ENCODE measurements around the gene ATP9B.

The ATP9B gene

GRCh38 chr18:79121746-79122474 is 52.7 kb downstream of the ATP9B start:
- DNase-seq (ENCODE audit: low read depth in 1 of 2, low spot score in 1 of 2), result no peak
- TF ChIP-seq JUND (IDR thresholded peaks at IDR 0.05; ENCODE audit: low read depth), result no peak
- in situ Hi-C loops (cut with HindIII; ENCODE audit: low pct_unique_long_range_greater_than_20kb, low sequenced_read_pairs), result no loop called here

GRCh38 chr18:79123948-79124347 is 54.8 kb downstream of the ATP9B start:
- in situ Hi-C loops (cut with HindIII; ENCODE audit: low pct_unique_long_range_greater_than_20kb, low sequenced_read_pairs), result no loop called here
- TF ChIP-seq JUND (IDR thresholded peaks at IDR 0.05; ENCODE audit: low read depth), result no peak
- no peak for DNase-seq (ENCODE audit: low read depth in 1 of 2, low spot score in 1 of 2)

GRCh38 chr18:79129120-79129519 is 59.9 kb downstream of the ATP9B start:
- no peak for DNase-seq (ENCODE audit: low read depth in 1 of 2, low spot score in 1 of 2)
- TF ChIP-seq JUND (IDR thresholded peaks at IDR 0.05; ENCODE audit: low read depth), result no peak
- in situ Hi-C loops (cut with HindIII; ENCODE audit: low pct_unique_long_range_greater_than_20kb, low sequenced_read_pairs), result no loop called here

- TF ChIP-seq JUND (IDR thresholded peaks at IDR 0.05; ENCODE audit: low read depth), result no peak
- in situ Hi-C loops (cut with HindIII; ENCODE audit: low pct_unique_long_range_greater_than_20kb, low sequenced_read_pairs), result no loop called here
- no peak for DNase-seq (ENCODE audit: low read depth in 1 of 2, low spot score in 1 of 2)
Observed at GRCh38 chr18:79133724-79134123, 64.5 kb downstream of the ATP9B start.

GRCh38 chr18:79135924-79136323 is 66.7 kb downstream of the ATP9B start:
- in situ Hi-C loops (cut with HindIII; ENCODE audit: low pct_unique_long_range_greater_than_20kb, low sequenced_read_pairs), result no loop called here
- DNase-seq (ENCODE audit: low read depth in 1 of 2, low spot score in 1 of 2), result no peak
- no peak for TF ChIP-seq JUND (IDR thresholded peaks at IDR 0.05; ENCODE audit: low read depth)

- no peak for DNase-seq (ENCODE audit: low read depth in 1 of 2, low spot score in 1 of 2)
- in situ Hi-C loops (cut with HindIII; ENCODE audit: low pct_unique_long_range_greater_than_20kb, low sequenced_read_pairs), result no loop called here
Observed at GRCh38 chr18:79136742-79137141, 67.5 kb downstream of the ATP9B start.

GRCh38 chr18:79139206-79139605 is 70.0 kb downstream of the ATP9B start:
- DNase-seq (ENCODE audit: low read depth in 1 of 2, low spot score in 1 of 2), result no peak
- in situ Hi-C loops (cut with HindIII; ENCODE audit: low pct_unique_long_range_greater_than_20kb, low sequenced_read_pairs), result no loop called here
- TF ChIP-seq JUND (IDR thresholded peaks at IDR 0.05; ENCODE audit: low read depth), result no peak

More at GRCh38 chr18:79136742-79137141, 67.5 kb downstream of the ATP9B start:
- no peak for TF ChIP-seq JUND (IDR thresholded peaks at IDR 0.05; ENCODE audit: low read depth)

- no peak for TF ChIP-seq JUND (IDR thresholded peaks at IDR 0.05; ENCODE audit: low read depth)
- DNase-seq (ENCODE audit: low read depth in 1 of 2, low spot score in 1 of 2), result no peak
- in situ Hi-C loops (cut with HindIII; ENCODE audit: low pct_unique_long_range_greater_than_20kb, low sequenced_read_pairs), result no loop called here
Observed at GRCh38 chr18:79147014-79147413, 77.8 kb downstream of the ATP9B start.

- in situ Hi-C loops (cut with HindIII; ENCODE audit: low pct_unique_long_range_greater_than_20kb, low sequenced_read_pairs), result no loop called here
- no peak for TF ChIP-seq JUND (IDR thresholded peaks at IDR 0.05; ENCODE audit: low read depth)
- DNase-seq (ENCODE audit: low read depth in 1 of 2, low spot score in 1 of 2), result no peak
Observed at GRCh38 chr18:79151191-79151590, 82.0 kb downstream of the ATP9B start.

- no peak for TF ChIP-seq JUND (IDR thresholded peaks at IDR 0.05; ENCODE audit: low read depth)
- in situ Hi-C loops (cut with HindIII; ENCODE audit: low pct_unique_long_range_greater_than_20kb, low sequenced_read_pairs), result no loop called here
- DNase-seq (ENCODE audit: low read depth in 1 of 2, low spot score in 1 of 2), result no peak
Observed at GRCh38 chr18:79156327-79156726, 87.1 kb downstream of the ATP9B start.

GRCh38 chr18:79164706-79165105 is 95.5 kb downstream of the ATP9B start:
- no peak for DNase-seq (ENCODE audit: low read depth in 1 of 2, low spot score in 1 of 2)
- in situ Hi-C loops (cut with HindIII; ENCODE audit: low pct_unique_long_range_greater_than_20kb, low sequenced_read_pairs), result no loop called here
- no peak for TF ChIP-seq JUND (IDR thresholded peaks at IDR 0.05; ENCODE audit: low read depth)

GRCh38 chr18:79166702-79167101 is 97.5 kb downstream of the ATP9B start:
- TF ChIP-seq JUND (IDR thresholded peaks at IDR 0.05; ENCODE audit: low read depth), result no peak
- in situ Hi-C loops (cut with HindIII; ENCODE audit: low pct_unique_long_range_greater_than_20kb, low sequenced_read_pairs), result no loop called here
- no peak for DNase-seq (ENCODE audit: low read depth in 1 of 2, low spot score in 1 of 2)

- TF ChIP-seq JUND (IDR thresholded peaks at IDR 0.05; ENCODE audit: low read depth), result no peak
- no peak for DNase-seq (ENCODE audit: low read depth in 1 of 2, low spot score in 1 of 2)
- in situ Hi-C loops (cut with HindIII; ENCODE audit: low pct_unique_long_range_greater_than_20kb, low sequenced_read_pairs), result no loop called here
Observed at GRCh38 chr18:79167526-79168190, 98.5 kb downstream of the ATP9B start.

Data from T47D (cell line).